Stimulated activated CD4-positive, alpha-beta T cell treated with anti-CD3 and anti-CD28 coated beads, Interleukin-15, amount 100 ng/mL, for 48 hours (primary cell): ENCODE data around the gene CLPSL1.
"Not testable (repeated sequence)": the region's sequence is repeated elsewhere in the genome, so short reads cannot be mapped to it uniquely, and the experiment has no call there.

Source experiments
- DNase-seq, 2 donors: peaks; one replicate each; pipeline ENCODE4 v3.0.0-alpha.2; 2020; ENCODE audit warnings: low read depth in 2 of 2

Gene CLPSL1, protein sequence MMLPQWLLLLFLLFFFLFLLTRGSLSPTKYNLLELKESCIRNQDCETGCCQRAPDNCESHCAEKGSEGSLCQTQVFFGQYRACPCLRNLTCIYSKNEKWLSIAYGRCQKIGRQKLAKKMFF

DNA sequence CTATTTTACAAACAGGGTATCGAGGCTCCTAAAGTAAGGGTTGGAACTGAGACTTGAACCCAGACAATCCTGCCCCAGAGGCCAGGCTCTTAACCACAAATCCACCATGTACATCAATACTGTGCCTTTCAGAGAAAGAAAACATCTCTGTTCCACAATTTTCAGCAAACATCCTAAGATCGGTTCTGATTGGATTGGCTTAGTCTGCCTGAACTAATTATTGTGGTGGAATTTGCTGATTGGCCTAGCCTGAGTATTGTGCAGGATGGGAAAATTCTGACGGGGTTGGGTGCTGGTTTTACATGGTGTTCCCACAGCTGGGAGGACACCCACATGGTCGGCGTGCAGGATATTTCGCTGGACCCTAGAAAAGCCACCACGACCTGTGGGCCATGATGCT is at the start of gene CLPSL1:
CLPSL1 (plus strand) TSS at position 301 of the 400 bp plus-strand sequence; CDS start at position 393, 92 bp downstream.
- no peak for DNase-seq

DNA sequence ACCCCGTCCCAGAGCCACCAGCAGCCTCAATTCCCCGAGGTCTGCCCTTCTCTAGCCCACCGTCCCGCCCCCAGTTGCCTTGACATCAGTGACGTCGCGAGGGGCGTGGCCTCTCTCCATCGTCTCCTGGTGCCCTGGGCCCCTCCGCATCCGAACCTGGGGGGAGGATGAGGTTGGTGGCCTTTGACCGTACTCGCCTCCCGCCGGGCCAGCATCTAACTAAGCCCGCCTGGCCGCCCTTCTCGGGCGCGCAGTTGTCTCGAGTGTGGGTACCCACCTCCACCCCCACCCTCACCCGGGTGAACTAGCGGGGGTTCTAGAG is 49.4 kb upstream of the CLPSL1 start:
- DNase-seq, result peak; percentile 89 to 94

DNA sequence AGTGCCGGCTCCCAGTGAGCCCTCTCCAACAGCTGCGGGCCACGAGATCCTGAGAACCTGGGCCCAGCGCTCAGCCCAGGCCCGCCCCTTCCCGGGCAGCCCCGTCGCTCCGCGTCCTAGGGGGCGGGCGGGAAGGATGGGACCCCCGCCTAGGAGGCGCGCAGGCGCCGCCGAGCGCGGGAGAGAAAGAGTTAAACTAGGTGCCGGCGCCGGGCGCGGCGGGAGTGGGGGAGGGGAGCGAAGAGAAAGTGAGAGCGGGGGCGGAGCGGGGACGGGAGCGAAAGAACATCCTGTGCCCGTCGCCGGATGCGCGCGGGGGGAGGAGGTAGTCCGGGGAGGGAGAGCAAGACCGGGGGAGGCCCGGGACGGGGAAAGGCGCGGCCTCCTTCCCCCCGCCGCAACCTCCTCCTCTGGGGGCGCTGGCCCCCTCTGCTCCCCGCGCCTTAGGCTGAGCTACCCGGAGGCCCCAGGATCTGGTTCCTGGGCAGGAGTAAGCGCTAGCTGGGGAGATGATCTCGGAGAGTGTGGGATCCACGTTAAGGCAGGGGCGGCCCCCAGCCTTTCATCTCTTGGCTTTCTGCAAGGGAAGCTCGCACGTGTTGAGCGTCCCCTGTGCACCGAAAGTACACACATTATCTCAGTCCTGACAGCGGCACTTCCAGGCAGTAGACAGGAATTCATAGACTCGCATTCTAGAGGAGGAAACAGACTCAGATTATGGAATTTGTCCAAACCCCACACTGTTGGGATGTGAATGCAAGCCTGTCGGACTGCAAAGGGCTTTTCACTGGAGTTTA is 48.9 kb upstream of the CLPSL1 start:
- DNase-seq, result peak; percentile 91 to 95

DNA sequence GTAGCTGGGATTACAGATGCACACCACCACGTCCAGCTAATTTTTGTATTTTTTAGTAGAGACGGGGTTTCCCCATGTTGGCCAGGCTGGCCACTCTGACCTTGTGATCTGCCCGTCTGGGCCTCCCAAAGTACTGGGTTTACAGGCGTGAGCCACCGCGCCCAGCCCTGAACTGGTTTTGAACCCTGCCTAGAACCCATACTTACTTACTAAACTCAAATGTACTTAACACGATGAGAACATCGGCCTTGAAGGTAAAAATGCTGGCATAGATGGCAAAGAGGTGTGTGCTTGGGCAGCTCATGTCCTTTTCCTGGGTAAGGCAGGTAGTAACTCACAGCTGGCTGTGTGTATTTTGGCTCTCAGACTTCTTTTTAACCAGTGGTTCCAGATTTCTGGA is 47.2 kb upstream of the CLPSL1 start:
- no peak for DNase-seq

DNA sequence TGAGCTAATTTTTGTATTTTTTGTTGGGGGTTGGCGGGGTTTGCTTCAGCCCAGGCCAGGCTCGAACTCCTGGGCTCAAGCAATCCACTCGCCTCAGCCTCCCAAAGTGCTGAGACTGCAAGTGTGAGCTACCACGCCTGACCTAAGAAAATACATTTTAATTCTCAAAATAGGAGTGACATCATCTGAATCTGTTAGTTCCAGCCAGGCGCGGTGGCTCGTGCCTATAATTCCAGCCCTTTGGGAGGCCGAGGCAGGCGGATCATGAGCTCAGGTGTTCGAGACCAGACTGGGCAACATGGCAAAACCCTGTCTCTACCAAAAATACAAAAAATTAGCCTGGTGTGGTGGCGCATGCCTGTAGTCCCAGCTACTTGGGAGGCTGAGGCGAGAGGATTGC is 46.5 kb upstream of the CLPSL1 start:
- DNase-seq, result not testable (repeated sequence)

DNA sequence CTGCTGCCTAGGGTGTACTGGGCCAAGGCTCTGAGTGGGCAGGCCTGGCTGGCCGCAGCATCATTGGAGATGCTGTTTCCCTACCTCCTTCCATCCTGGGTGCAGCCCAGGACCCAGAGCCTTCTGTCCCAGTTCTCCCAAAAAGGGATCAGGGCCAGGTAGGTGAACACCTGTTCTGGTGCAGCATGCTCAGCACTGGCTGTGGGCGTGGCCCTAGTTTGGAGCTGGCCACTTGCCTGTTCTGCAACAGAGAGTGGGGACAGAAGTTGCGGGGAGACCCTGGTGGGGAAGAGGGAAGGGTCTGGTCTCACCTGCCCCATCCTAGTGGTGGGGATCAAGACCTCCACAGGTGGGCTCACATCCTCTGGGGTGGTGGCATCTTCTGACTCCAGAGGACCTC is 45.4 kb upstream of the CLPSL1 start:
- no peak for DNase-seq

DNA sequence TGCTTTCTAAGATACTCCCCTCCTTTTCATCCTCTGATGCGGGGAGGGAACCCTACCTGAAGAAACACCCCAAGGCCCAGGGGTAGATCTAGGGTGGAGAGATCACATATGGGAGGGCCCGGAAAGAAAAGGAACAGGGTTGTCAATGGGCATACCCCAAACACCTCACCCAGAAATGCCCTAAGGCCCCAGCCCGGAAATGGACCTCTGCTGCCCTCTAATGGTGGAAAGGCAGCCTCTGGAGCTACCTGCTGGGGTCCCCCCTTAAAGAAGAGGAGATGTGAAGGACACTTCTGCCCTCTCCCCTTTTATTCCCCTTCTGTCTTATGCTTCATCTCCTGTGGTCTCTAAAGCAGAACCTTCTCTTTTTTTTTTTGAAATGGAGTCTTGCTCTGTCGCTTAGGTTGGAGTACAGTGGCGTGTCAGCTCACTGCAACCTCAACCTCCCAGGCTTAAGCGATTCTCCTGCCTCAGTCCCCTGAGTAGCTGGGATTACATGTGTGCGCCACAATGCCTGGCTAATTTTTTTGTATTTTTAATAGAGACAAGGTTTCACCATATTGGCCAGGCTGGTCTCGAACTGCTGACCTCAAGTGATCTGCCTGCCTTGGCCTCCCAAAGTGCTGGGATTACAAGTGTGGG is 44.4 kb upstream of the CLPSL1 start:
- DNase-seq, result peak in 1 of 2 donors; percentile 79

DNA sequence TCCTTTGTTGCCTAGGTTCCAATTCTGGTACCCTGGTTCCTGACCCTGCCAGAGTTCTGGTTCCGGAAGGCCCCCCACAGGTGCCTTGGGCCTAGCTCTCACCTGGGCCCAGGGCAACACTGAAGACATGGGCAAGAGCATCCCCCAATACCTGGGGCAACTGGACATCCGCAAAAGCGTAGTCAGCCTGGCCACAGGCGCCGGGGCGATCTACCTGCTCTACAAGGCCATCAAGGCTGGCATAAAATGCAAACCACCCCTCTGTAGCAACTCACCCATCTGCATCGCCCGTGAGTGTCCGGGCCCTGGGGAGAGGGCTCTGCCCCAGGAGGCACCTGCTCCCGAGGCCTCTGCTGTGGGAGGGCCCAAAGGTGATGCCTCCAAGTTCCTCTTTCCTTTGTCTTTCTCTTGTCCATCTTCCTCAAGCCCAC is 43.8 kb upstream of the CLPSL1 start, which contains the start of gene ARMC12:
ARMC12 (plus strand) TSS at position 51 of the 431 bp plus-strand sequence; CDS start at position 128, 77 bp downstream.
- no peak for DNase-seq

DNA sequence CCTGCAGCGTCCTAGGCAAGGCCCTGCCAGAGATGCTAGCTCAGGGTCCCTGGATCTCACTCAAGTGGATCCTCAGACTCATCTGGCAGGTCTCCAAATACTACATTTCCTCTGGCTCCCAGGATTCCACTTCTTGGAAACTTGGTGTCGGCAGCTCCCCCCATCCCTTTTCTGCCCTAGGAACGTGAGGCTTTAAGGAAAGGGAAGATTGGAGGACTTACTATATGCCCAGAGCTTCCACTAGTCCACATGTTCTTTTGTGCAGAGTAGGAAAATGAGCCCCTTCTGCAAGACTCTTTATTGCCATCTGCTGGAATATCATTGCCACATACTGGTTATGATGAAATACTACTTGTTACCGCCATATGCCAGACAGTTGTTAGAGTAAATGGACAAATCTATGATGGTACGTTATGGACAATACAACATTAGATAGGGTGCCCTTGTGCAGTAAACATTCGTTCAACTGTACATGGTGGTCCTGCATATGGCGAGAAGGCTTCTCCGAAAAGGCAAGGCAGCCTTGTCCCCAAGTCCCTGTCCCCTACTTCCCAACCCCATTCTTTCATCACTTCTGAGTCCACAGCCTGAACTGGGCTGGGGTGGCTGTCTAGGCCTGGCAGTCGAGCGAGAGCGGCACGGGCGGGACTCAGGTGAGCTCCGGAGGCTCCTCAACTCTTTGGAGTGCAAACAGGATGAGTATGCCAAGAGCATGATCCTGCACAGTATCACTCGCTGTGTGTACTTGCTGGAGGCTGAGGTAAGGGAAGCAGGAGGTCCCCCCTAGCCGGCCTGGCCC is 43.2 kb upstream of the CLPSL1 start:
- no peak for DNase-seq

DNA sequence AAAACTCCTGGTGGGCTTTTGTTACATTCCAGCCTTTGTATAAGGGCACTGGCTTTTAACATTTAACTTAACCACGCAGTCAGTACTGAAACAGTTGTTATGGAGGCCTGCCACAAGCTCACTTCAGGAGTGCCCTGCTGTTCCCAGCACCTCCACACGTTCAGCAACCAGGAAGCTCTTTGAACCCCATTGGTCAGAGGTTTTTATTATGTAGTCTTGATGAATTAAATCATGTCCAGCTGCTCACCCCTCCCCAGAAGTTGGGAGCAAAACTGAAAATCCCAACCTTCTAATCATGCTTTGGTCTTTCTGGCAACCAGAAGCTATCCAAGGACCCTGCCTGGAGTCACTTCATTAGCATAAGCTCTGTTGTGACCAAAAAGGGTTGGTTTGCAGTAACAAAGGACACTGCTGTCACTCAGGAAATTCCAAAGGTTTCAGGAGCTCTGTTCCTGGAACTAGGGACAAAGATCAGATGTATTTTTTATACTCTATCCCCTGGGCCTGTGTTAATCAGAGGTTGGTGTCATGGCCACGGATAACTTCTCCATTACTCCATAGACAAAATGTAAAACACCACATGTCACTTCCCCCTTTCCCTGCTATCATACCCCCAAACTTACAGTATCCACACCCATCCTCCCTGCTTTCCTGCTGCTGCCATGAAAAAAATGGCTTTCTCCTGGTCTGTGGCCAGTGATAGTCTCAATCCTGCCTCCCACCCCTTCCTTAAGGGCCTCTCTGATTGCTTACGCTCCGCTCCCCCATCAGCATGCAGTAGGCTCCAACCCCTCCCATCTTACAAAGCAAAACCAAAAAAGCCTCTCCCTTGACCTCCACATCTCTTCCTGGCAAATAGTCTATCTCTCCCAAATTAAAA is 40.9 kb upstream of the CLPSL1 start:
- DNase-seq, result no peak

DNA sequence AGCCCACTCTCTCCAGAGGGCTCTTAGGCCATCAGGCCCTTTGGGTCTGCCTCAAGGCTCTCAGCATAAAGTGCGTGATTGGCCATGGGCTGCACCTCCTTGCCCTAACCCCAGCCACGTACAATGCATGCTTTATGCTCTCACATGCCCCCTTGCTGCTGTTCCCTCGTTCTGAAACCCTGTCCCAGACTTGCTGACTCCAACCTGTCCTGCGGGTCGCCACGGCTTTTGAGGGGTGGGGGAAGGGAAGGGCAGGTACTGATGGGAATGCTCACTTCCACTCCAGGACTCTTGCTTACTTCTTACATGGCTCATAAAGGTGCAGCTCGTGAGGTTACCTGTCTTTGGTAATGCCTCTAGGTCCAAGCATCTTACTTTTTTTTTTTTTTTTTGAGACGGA is 38.0 kb upstream of the CLPSL1 start:
- no peak for DNase-seq

DNA sequence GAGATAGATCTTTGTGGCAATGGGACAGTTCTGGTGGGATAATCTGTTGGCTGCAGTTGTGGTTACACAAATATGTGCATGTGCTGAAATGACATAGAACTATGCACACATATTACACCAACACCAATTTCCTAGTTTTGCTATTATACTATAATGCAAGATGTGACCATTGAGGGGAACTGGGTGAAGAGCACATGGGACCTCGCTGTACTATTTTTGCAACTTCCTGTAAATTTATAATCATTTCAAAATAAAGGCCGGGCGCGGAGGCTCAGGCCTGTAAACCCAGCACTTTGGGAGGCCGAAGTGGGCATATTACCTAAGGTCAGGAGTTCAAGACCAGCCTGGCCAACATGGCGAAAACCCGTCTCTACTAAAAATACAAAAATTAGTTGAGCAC is 35.3 kb upstream of the CLPSL1 start:
- no peak for DNase-seq

DNA sequence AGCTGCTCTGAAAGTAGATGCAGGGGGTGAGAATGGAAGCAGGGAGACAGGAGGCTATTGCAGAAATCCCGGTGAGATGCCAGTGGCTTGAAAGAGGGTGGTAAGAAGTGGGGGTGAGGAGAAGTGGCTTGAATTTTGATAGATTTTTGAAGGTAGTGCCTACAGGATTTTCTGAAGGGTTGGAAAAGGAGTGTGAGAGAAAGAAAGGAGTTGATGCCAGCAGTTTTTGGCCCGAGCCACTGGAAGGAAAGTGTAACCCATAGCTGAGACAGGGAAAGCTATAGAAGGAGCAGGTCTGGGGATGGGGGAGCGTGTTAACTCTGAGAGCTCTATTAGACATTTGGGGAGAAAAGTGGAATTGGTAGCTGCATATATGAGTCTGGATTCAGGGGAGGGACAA is 34.3 kb upstream of the CLPSL1 start:
- no peak for DNase-seq

DNA sequence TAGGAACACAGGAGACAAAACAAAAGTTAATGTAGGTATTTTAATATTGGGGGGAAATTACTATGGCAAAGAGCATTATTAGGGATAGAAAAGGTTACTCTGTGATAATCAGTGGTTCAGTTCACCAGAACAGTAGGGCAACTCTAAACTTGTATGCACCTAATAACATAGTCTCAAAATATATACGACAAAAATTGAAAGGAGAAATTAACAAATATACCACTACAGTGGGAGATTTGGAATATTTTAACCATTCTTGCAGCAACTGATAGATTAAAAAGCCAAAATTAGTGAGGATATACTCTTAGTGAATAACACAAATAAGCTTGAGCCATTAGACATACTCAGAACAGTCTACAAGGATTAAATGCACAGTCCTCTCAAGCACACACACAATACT is 32.9 kb upstream of the CLPSL1 start:
- no peak for DNase-seq

DNA sequence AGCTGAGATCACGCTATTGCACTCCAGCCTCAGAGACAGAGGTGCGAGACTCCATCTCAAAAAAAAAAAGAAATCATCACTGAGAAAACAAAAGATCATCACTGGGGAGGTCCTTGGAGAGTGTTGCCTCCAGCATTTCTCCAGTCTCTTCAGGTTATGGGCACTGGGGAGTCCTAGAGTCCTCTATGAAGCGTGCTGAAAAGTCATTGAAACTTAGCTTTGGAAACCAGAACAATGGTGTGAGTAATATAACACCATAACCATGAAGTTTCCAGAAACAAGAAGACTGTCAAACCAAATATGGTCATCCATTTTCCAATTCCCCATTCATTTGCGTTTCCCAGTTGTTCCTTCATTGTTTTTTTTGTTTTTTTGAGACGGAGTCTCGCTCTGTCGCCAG is 30.3 kb upstream of the CLPSL1 start:
- no peak for DNase-seq

DNA sequence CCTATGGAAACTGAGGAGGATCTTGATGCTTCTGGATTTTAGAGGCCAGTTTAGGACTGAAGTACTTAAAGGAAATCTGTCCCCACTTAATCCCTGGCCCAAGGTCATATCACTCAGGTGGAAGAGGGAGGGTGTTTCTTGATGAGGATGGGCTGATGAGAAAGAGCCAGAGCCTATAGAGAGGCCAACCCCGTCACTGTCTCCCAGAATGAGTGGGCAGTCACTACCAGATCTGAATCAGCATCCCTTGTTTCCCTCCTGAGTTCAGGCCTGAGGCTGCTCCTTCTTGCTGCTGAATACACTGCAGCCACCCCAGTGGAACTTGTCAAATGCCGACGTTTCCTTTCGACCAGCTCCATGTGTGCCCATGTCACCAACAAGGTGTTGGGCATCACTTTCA is 29.2 kb upstream of the CLPSL1 start:
- no peak for DNase-seq

DNA sequence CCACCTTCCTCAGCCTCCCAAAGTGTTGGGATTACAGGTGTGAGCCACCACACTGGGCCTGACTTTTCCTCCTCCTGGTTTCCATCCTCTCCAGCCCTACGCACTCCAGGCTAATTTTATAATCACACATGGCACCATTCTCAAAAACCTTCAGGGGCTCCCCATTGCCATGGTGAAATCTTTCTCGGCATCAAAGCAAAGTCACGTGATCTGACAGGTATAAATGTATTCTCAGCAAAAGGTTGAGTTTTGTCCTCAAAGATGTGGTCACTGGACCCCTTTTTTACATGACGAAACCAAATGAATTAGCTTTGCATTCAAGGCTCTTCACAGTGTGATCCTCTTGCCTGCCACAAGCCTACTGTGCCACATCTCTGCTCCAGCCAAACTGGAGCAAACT is 28.5 kb upstream of the CLPSL1 start:
- no peak for DNase-seq

DNA sequence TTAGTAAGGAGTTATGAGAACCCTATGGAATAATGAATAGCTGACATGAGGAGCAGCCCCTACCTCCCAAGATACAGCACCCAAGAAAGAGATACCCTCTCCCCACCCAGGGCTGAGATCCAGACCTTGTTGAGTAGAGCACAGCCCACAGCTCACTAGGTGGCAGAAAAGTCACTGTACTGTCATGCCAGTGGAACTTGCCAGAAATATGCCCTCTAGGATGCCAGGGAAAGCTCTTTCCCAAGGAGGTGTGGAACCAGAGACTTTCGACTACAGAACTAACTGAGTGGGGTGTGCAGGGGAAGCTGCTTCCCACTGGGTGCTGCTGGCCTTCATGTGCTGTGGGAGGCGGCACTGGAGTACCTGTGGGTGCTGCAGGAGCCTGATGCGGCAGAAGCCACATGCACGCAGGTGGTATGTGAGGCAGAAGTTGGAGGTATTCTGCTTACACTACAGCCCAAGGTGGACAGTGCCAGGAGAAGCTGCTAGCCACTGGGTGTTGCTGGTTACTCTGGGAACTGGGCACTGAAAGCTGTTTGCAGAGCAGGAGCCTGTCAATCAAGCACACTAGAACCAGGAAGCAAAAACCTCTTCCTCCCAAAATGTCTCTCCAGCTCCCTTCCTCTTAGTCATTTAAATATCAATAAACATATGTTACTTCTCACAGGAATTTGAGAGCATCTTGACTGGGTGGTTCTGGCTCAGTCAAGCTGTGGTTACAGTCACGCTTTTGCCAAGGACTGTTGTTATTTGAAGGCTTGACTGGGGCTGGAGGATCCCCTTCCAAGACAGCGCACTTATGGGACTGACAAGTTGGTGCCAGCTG is 26.2 kb upstream of the CLPSL1 start:
- no peak for DNase-seq

DNA sequence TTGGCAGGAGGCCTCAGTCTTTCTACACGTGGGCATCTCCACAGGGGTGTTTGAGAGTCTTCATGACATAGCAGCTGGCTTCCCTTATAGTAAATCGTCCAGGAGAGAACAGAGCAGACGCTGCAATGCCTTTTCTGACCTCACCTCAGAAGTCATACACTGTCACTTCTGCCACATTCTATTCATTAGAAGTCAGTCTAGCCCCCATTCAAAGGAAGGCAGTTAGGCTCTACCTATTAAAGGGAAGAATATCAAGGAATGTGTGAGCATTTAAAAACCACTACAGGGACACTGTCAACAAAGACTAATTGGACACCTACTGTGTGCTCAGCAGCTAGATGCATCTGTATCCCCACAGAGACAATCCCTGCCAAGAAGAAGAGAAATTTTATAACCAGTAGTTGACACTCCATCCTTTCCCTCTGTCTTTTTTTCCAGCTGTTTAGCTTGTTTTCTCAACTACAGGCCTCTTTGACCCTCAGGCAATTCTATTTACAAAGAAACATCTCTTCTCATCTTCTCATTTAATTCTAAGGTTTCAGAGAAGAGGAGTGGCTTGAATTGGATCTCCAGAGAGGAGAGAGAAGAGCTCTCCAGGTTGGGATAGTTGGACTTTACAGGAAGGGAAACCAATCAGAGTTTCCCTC is 25.4 kb upstream of the CLPSL1 start:
- DNase-seq, result no peak
